Left ventricle myocardium inferior (tissue), 1 donor: Measurements from ENCODE around the gene KCNJ4. TPM values are rescaled to one million over a fixed set of nuclear protein-coding genes. Genes with fewer than 3 reads are reported as not detected.

Source experiments
- DNase-seq: peaks from one replicate; pipeline ENCODE4 v3.0.0-alpha.2; 2020
- H3K27ac ChIP-seq: fragments of 200-600 bp; replicated peaks from 2 replicates; pipeline ENCODE4 v1.8.0; 2021
- H3K27me3 ChIP-seq: fragments of 200-600 bp; 2 replicates; pipeline ENCODE4 v1.8.0; 2021; ENCODE audit warnings: low read depth
- H3K36me3 ChIP-seq: fragments of 200-600 bp; 2 replicates; pipeline ENCODE4 v1.8.0; 2021
- H3K4me1 ChIP-seq: fragments of 200-600 bp; 2 replicates; pipeline ENCODE4 v1.8.0; 2021
- H3K4me3 ChIP-seq: fragments of 200-600 bp; 2 replicates; pipeline ENCODE4 v1.8.0; 2021; ENCODE audit warnings: mild to moderate bottlenecking, moderate library complexity
- H3K9me3 ChIP-seq: fragments of 200-600 bp; replicated peaks from 2 replicates; pipeline ENCODE4 v1.8.0; 2021
- CTCF ChIP-seq: fragments of 200-600 bp; IDR thresholded peaks from 2 replicates; pipeline ENCODE4 v1.8.0; 2021; ENCODE audit warnings: antibody characterized with exemption, mild to moderate bottlenecking, borderline replicate concordance
- intact Hi-C: fragments of 100-400 bp; cut with micrococcal nuclease; formaldehyde crosslinking; loops from one replicate; pipeline ENCODE4 v1.11.0; 2022
- total RNA-seq: library from RNA; stranded (reverse); fragmentation: NEBNext Ultra II Directional; extraction: Animal tissue kit (Norgen Biotek cat#: 25700); gene quantifications from one replicate; pipeline ENCODE4 v1.2.1, GENCODE V29; 2021
- donor health status: DM: no; HTN: yes; CAD: no; lungs with severe emphysema.

KCNJ4 gene
- total RNA-seq, 1 donor from 2014 or later: 45.7 TPM

- Histone ChIP-seq H3K9me3 (no peaks in the 10 kb centered on the region), H3K4me3 (peak overlapping the region; percentile 77), H3K27ac (peak overlapping the region; percentile 65), H3K4me1 (peaks cover 34% of the 10 kb centered on the region), H3K27me3 (peaks cover 7% of the 10 kb centered on the region), H3K36me3 (no peaks in the 10 kb centered on the region)
- intact Hi-C loops: no loop called here
- no peak for TF ChIP-seq CTCF
- DNase-seq: no peak
Measured at GRCh38 chr22:38467438-38467903, 12.5 kb upstream of the KCNJ4 start.

- DNase-seq: no peak
- peaks cover 21% of the 10 kb centered on the region for H3K27me3 ChIP-seq
- intact Hi-C loops: no loop called here
- TF ChIP-seq CTCF: no peak
- no peak overlapping the region for H3K27ac ChIP-seq
- no peak overlapping the region for H3K4me3 ChIP-seq
- no peaks in the 10 kb centered on the region for H3K9me3 ChIP-seq
- peaks cover 50% of the 10 kb centered on the region for H3K4me1 ChIP-seq
- H3K36me3 ChIP-seq: no peaks in the 10 kb centered on the region
Measured at GRCh38 chr22:38465673-38466490, 10.9 kb upstream of the KCNJ4 start.

- peaks cover 24% of the 10 kb centered on the region for H3K27me3 ChIP-seq
- H3K4me1 ChIP-seq: peaks cover 54% of the 10 kb centered on the region
Measured at GRCh38 chr22:38464992-38465672, 10.1 kb upstream of the KCNJ4 start.

GRCh38 chr22:38462960-38463784 is 8.2 kb upstream of the KCNJ4 start:
- Histone ChIP-seq H3K4me1 (peaks cover 47% of the 10 kb centered on the region), H3K36me3 (no peaks in the 10 kb centered on the region), H3K4me3 (peak overlapping the region; percentile 55), H3K9me3 (no peaks in the 10 kb centered on the region), H3K27me3 (peaks cover 43% of the 10 kb centered on the region), H3K27ac (peak overlapping the region; percentile 68)
- peak; percentile 75 for DNase-seq
- no peak for TF ChIP-seq CTCF
- intact Hi-C loops: no loop called here

More at GRCh38 chr22:38464992-38465672, 10.1 kb upstream of the KCNJ4 start:
- TF ChIP-seq CTCF: no peak
- H3K9me3 ChIP-seq: no peaks in the 10 kb centered on the region
- intact Hi-C loops: no loop called here
- no peak overlapping the region for H3K27ac ChIP-seq
- no peak overlapping the region for H3K4me3 ChIP-seq
- no peak for DNase-seq
- no peaks in the 10 kb centered on the region for H3K36me3 ChIP-seq

- peak; percentile 86 for DNase-seq
- peak; percentile 14 for TF ChIP-seq CTCF
- no peaks in the 10 kb centered on the region for H3K9me3 ChIP-seq
- peak overlapping the region; percentile 54 for H3K4me3 ChIP-seq
- H3K4me1 ChIP-seq: peaks cover 47% of the 10 kb centered on the region
- no peaks in the 10 kb centered on the region for H3K36me3 ChIP-seq
- H3K27ac ChIP-seq: peak overlapping the region; percentile 71
- H3K27me3 ChIP-seq: peaks cover 56% of the 10 kb centered on the region
- intact Hi-C loops: no loop called here
Measured at GRCh38 chr22:38461414-38462081, 6.5 kb upstream of the KCNJ4 start.
